ENCODE results near the gene CLCN7. TPM values are rescaled to one million over a fixed set of nuclear protein-coding genes. Genes with fewer than 3 reads are reported as not detected.

CLCN7 gene
- total and polyA plus RNA-seq, 9 of the 15 experiments (the other 6 are each of a cell fraction or from before 2014, with no cell fraction given): 0.06 to 126 (median 18.7) TPM

DNA sequence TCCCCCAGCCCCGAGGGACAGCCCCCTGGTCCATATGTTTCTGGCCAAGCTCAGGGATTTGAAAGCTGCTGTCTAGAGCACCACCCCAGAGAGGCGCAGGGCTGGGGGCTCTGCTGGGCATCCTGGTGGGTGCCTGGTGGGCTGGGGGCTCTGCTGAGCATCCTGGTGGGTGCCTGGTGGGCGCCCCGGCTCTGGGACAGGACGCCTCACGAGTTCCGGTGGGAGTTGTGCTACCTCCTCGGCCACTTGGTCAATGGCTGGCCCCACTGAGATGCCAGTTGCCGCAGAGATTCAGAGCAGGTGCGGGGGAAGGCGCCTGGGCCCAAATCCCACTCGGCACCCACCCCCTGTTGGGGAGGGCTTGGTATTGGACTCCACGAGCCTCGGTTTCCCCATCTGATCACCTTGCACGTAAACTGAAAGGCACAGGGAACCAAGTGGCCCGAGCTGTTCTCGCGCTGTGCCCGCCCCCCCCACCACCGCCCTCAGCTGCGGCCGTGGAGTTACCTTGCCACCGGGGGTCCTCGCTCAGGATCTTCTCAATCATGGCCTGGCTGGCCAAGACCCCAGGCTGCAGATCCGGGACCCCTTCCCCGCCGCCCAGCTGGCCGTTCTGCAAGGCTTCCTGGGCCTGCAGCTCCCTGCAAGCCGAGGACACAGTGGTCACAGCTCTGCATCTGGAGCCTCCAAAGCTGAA lies 73.6 kb downstream of the CLCN7 start:
- intact Hi-C loops (cut with micrococcal nuclease): no loop called here
- Histone ChIP-seq H3K4me3 (no peak overlapping the region), H3K9me3 (replicated peaks; ENCODE audit: control insufficient read depth, insufficient read depth, low read depth, low read length) (no peaks in the 10 kb centered on the region), H3K36me3 (ENCODE audit: control insufficient read depth, insufficient read depth, low read length) (no peaks in the 10 kb centered on the region), H3K4me1 (replicated peaks in 1 of 2; ENCODE audit: control insufficient read depth in 2 of 2, insufficient read depth in 2 of 2, low read length in 2 of 2) (peaks cover 0 to 36% of the 10 kb centered on the region in 2 experiments; a peak in 2 of 5 replicates), H3K27ac (ENCODE audit: extremely low read depth, low read depth, low read length) (no peak overlapping the region), H4K20me1 (replicated peaks; ENCODE audit: control insufficient read depth, insufficient read depth, low read length) (no peaks in the 10 kb centered on the region; the same call in 1 of the 2 replicates), H2AFZ (ENCODE audit: low read depth, low read length) (no peak overlapping the region), H3K9me1 (ENCODE audit: control insufficient read depth, insufficient read depth, low read length) (no peaks in the 10 kb centered on the region), H3K9ac (ENCODE audit: insufficient read depth in 1 of 2, low read depth in 2 of 2, low read length in 2 of 2) (peak overlapping the region in 1 of 2 experiments; percentile 55; a peak in 1 of 4 replicates), H3K4me2 (ENCODE audit: insufficient read depth, low read length) (no peak overlapping the region), H3K79me2 (ENCODE audit: control insufficient read depth, insufficient read depth, low read length) (no peaks in the 10 kb centered on the region), H3K27me3 (ENCODE audit: control insufficient read depth in 2 of 2, insufficient read depth in 2 of 2, low read length in 2 of 2) (no peaks in the 10 kb centered on the region)
- ChIA-PET CTCF (ENCODE audit: low intra/inter-chr PET ratio) (no interaction called here), POLR2A (interaction anchor here (0.9 to 1.4 kb wide), 2 partner anchors 10 to 22 kb away, joined by 4 to 5 read pairs; no protein-coding TSS in a partner anchor)
- in situ Hi-C loops (cut with MboI): no loop called here
- no peak for FAIRE-seq
- no peak for DNase-seq (ENCODE audit: extremely low read depth in 1 of 4, low spot score in 3 of 4)
- peak; percentile 22; the same call in 1 of the 2 replicates for TF ChIP-seq POLR2G (IDR thresholded peaks at IDR 0.05; ENCODE audit: low read depth, low read length)
- no peak for TF ChIP-seq ZFX (CRISPR knock-in tag; IDR thresholded peaks at IDR 0.05)
- TF ChIP-seq ZNF699 (CRISPR knock-in tag; IDR thresholded peaks at IDR 0.05; ENCODE audit: insufficient replicate concordance): no peak
- TF ChIP-seq, protein P1, sequence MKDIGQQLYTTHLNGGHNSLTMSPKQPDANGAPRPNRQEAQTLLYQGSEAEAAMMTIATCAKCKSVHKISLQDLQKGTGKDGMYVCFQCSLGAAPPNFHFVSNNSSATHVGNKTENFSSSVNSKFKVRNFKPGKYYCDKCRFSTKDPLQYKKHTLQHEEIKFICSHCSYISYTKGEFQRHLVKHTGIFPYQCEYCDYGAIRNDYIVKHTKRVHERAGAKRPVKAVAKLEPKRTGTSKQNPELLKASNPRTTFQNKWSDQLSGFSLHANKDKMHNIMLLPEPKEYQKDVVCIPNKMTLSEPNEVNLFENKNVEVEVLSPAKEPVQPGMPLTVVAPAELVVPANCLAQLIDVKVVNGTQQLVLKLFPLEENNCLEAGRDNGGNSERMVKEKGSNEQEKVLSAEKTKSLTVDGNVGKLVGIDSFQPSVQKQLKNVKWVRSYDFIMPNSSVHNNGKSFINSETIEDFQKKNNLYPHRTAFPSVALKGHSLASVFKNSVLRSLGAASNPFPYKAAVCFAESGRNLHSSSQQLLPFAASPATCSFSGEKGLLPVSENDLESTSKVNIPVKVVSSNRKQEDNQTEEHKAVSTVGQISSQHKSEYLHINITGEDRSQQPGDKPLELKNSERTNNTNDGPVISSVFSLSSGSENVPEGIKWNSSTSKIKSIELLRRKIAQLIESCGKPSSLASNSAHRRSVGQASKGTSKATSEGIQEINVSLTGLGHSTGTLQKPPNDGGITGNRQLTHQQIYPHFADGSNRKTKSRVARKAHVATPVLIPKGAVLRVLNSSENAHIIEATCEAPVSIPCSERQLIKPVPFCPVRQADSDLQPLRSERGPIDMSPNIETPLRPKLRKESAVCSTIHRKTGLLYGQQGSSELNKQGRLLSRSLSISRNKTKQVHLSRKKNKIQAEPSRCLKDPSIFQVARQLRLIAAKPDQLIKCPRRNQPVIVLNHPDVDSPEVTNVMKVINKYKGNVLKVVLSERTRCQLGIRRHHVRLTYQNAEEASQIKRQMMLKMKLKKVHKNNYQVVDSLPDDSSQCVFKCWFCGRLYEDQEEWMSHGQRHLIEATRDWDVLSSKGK (CRISPR knock-in tag; IDR thresholded peaks at IDR 0.05): no peak
- TF ChIP-seq ZNF57 (CRISPR knock-in tag; IDR thresholded peaks at IDR 0.05): no peak
- TF ChIP-seq POLR2A (conservative IDR thresholded peaks at IDR 0.05): no peak
- TF ChIP-seq ZNF764 (CRISPR knock-in tag; IDR thresholded peaks at IDR 0.05; ENCODE audit: low read depth): no peak
- TF ChIP-seq RFX1 (IDR thresholded peaks at IDR 0.05): no peak
- TF ChIP-seq DPF2 (IDR thresholded peaks at IDR 0.05): no peak
- TF ChIP-seq, protein P2, sequence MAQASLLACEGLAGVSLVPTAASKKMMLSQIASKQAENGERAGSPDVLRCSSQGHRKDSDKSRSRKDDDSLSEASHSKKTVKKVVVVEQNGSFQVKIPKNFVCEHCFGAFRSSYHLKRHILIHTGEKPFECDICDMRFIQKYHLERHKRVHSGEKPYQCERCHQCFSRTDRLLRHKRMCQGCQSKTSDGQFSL (CRISPR knock-in tag; IDR thresholded peaks at IDR 0.05): 0 out of 2 replicates have a peak, but pooled peaks have one; percentile 40
- TF ChIP-seq, protein P2 (tag; IDR thresholded peaks at IDR 0.05): no peak
- TF ChIP-seq, protein P3, sequence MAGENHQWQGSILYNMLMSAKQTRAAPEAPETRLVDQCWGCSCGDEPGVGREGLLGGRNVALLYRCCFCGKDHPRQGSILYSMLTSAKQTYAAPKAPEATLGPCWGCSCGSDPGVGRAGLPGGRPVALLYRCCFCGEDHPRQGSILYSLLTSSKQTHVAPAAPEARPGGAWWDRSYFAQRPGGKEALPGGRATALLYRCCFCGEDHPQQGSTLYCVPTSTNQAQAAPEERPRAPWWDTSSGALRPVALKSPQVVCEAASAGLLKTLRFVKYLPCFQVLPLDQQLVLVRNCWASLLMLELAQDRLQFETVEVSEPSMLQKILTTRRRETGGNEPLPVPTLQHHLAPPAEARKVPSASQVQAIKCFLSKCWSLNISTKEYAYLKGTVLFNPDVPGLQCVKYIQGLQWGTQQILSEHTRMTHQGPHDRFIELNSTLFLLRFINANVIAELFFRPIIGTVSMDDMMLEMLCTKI (IDR thresholded peaks at IDR 0.05; ENCODE audit: partially characterized antibody): no peak
- TF ChIP-seq TOE1 (IDR thresholded peaks at IDR 0.05; ENCODE audit: borderline replicate concordance): no peak
- no peak for TF ChIP-seq TOE1 (CRISPR knock-in tag; IDR thresholded peaks at IDR 0.05; ENCODE audit: borderline replicate concordance, low read depth)
- TF ChIP-seq, protein P4, sequence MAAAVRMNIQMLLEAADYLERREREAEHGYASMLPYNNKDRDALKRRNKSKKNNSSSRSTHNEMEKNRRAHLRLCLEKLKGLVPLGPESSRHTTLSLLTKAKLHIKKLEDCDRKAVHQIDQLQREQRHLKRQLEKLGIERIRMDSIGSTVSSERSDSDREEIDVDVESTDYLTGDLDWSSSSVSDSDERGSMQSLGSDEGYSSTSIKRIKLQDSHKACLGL (CRISPR knock-in tag; IDR thresholded peaks at IDR 0.05; ENCODE audit: borderline replicate concordance, poor library complexity, severe bottlenecking): no peak
- TF ChIP-seq EP300 (IDR thresholded peaks at IDR 0.05; ENCODE audit: low read length): no peak
- WGBS (ENCODE audit: insufficient coverage, low coverage, missing lambda C conversion rate): 60% methylated on average over 19 of the region's 29 CpGs
- no TSS peak for BruUV-seq (replicated peaks)
- no peak for ATAC-seq

Data from K562 (cell line).